Gastrocnemius medialis (tissue), 4 donors: ENCODE results near the gene PRPF18. TPM values are rescaled to one million over a fixed set of nuclear protein-coding genes. Genes with fewer than 3 reads are reported as not detected.

ENCODE experiments used
- ATAC-seq, 2 donors: fragments of 150-250 bp; one replicate each; pipeline ENCODE4 v1.9.1; 2016
- DNase-seq, 2 donors: peaks; one replicate each; pipeline ENCODE4 v3.0.0-alpha.2; 2019
- H3K27ac ChIP-seq, 4 donors: fragments of 200-600 bp; sonication (generic); 1 replicate in 1 of 4; 2 replicates in 3 of 4; pipeline ENCODE4 v1.5.1; 2016 to 2018; ENCODE audit warnings: mild to moderate bottlenecking in 2 of 4, moderate library complexity in 1 of 4
- H3K27me3 ChIP-seq, 3 donors: fragments of 200-600 bp; sonication (generic) in 2 of 3; 1 replicate in 1 of 3; 2 replicates in 2 of 3; pipeline versions ENCODE4 v1.5.1 to v1.6.0; 2016 to 2019; ENCODE audit warnings: mild to moderate bottlenecking in 1 of 3, moderate library complexity in 1 of 3
- H3K36me3 ChIP-seq, 2 donors: fragments of 200-600 bp; sonication (generic) in 1 of 2; one replicate each; pipeline ENCODE4 v1.5.1; 2017 to 2018
- H3K4me1 ChIP-seq, 2 donors: fragments of 200-600 bp; sonication (generic) in 1 of 2; one replicate each; pipeline ENCODE4 v1.5.1; 2016 to 2017; ENCODE audit warnings: mild to moderate bottlenecking in 2 of 2
- H3K4me3 ChIP-seq, 4 donors: fragments of 200-600 bp; sonication (generic) in 3 of 4; 1 replicate in 1 of 4; 2 replicates in 3 of 4; pipeline ENCODE4 v1.5.1; 2016 to 2019; ENCODE audit warnings: mild to moderate bottlenecking in 2 of 4
- H3K9me3 ChIP-seq, 3 donors: fragments of 200-600 bp; sonication (generic) in 2 of 3; 1 replicate in 1 of 3; 2 replicates in 2 of 3; pipeline ENCODE4 v1.5.1; 2016 to 2019
- POLR2A ChIP-seq, 2 donors: fragments of 450-650 bp; IDR thresholded peaks; one replicate each; pipeline ENCODE4 v1.6.1; 2017; ENCODE audit warnings: antibody characterized with exemption in 2 of 2, mild to moderate bottlenecking in 2 of 2, moderate library complexity in 2 of 2
- in situ Hi-C, 4 donors: fragments of 200-750 bp; cut with MboI; loops; one replicate each; pipeline versions ENCODE4 v1.15.0 to v1.8.0; 2017; ENCODE audit warnings: low sequenced_read_pairs in 4 of 4
- intact Hi-C: fragments of 100-400 bp; cut with DNase I; formaldehyde crosslinking; loops from one replicate; pipeline ENCODE4 v1.15.1; 2023; ENCODE audit warnings: low total_unique reads
- total RNA-seq, 4 donors: library from RNA; depleted of rRNA; stranded (reverse); fragments of >200 nt; gene quantifications; one replicate each; pipeline versions ENCODE4 v1.1.0 to v1.2.3, GENCODE V29; 2016
- TF ChIP-seq, protein P1 (sequence below), 5 experiments: fragments of 450-650 bp in 3 of 5; fragments of 200-600 bp in 2 of 5; sonication (generic) in 2 of 5; IDR thresholded peaks in 4 of 5; conservative IDR thresholded peaks in 1 of 5; 1 replicate in 4 of 5; 2 replicates in 1 of 5; pipeline ENCODE4 v1.5.1; 2016 to 2019; ENCODE audit warnings: antibody characterized with exemption in 5 of 5, mild to moderate bottlenecking in 3 of 5, moderate library complexity in 3 of 5

The PRPF18 gene
- total RNA-seq, 4 donors from 2014 or later: 21.3 to 35.4 (median 28.1) TPM

DNA sequence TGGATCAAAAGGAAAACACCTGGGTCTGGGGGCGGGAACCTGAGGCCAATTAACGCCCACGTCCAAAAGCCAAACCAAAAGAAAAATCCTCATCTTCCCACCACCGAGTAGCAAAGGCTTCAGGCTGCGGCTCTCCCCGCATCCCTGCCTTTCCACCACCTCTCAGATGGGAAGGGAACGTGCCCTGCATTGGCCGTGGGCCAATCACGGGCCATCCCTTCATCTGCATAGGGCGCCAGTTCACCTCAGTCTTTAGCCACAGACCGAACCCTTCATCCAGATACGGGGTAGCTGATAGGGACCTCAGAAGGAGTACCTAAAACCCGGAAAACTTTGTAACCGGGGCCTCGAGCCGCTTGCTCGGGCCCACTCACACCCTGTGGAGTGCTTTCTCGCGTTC lies 626 bp downstream of the PRPF18 start:
- Histone ChIP-seq H3K4me1 (peaks cover 20 to 30% of the 10 kb centered on the region in 2 donors), H3K36me3 (no peaks in the 10 kb centered on the region), H3K27me3 (peaks cover 0 to 5% (median 0%) of the 10 kb centered on the region in 3 donors), H3K27ac (peak overlapping the region; percentile 77 to 88 (median 82)), H3K9me3 (no peaks in the 10 kb centered on the region), H3K4me3 (peak overlapping the region; percentile 85 to 95 (median 91))
- ATAC-seq (peak in 1 of 2 donors; percentile 12), DNase-seq (peak in 1 of 2 donors; percentile 15)
- in situ Hi-C loops (loop anchor here in 1 of 4 donors (25.0 kb wide), 1 partner anchor 225 kb away; no protein-coding TSS in a partner anchor), intact Hi-C loops (loop anchor here (2.0 to 5.0 kb wide), 2 partner anchors 59 to 215 kb away; partner anchors contain the start of gene BEND7)
- no peak for TF ChIP-seq POLR2A (IDR thresholded peaks at IDR 0.05)
- TF ChIP-seq, protein P1, sequence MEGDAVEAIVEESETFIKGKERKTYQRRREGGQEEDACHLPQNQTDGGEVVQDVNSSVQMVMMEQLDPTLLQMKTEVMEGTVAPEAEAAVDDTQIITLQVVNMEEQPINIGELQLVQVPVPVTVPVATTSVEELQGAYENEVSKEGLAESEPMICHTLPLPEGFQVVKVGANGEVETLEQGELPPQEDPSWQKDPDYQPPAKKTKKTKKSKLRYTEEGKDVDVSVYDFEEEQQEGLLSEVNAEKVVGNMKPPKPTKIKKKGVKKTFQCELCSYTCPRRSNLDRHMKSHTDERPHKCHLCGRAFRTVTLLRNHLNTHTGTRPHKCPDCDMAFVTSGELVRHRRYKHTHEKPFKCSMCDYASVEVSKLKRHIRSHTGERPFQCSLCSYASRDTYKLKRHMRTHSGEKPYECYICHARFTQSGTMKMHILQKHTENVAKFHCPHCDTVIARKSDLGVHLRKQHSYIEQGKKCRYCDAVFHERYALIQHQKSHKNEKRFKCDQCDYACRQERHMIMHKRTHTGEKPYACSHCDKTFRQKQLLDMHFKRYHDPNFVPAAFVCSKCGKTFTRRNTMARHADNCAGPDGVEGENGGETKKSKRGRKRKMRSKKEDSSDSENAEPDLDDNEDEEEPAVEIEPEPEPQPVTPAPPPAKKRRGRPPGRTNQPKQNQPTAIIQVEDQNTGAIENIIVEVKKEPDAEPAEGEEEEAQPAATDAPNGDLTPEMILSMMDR (IDR thresholded peaks at IDR 0.05 in 4 of 5, conservative IDR thresholded peaks at IDR 0.05 in 1 of 5): no peak

DNA sequence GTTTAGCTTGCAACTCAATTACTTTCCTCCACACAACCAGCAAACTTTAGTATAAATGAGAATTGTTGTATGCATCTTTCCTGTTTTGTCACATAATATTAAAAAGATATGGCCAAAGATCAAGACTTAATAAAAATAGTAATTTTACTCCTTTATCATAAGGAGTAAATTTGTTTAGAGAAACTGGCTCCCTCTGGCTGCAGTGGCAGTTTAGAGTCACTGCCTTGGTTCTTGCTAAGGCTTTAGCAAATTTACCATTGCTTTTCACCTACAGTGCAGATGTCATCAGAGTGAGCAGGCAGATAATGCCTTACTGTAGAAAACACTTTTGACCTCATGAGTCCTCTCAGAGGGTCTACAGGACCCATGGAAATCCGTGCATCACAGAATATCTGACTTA lies 2.6 kb downstream of the PRPF18 start:
- Histone ChIP-seq H3K36me3 (no peaks in the 10 kb centered on the region), H3K27ac (no peak overlapping the region), H3K9me3 (no peaks in the 10 kb centered on the region), H3K27me3 (no peaks in the 10 kb centered on the region), H3K4me1 (peaks cover 20 to 33% of the 10 kb centered on the region in 2 donors), H3K4me3 (no peak overlapping the region)
- TF ChIP-seq, protein P1 (IDR thresholded peaks at IDR 0.05 in 4 of 5, conservative IDR thresholded peaks at IDR 0.05 in 1 of 5): no peak
- no peak for TF ChIP-seq POLR2A (IDR thresholded peaks at IDR 0.05)
- intact Hi-C loops: loop anchor here (5.0 kb wide), 1 partner anchor 217 kb away; no protein-coding TSS in a partner anchor
- in situ Hi-C loops: loop anchor here in 1 of 4 donors (25.0 kb wide), 1 partner anchor 227 kb away; no protein-coding TSS in a partner anchor
- no peak for ATAC-seq
- no peak for DNase-seq

DNA sequence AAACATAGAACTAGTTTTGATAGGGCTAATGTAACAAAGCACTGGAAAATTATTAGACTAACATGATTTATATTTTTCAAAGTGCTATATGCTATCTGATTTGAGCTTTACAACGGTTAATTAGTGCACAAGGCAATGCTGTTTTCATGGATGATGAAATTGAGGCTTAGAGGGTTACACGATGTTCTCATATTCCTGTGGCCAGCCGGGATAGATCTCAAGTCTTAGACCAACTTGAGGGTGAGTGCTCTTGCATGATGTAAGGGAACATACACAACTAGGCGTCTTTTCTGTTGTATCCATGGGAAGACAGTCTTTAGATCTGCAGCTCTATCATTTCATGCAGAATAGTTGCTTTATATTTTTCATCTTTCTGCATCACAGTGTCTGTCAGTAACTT lies 4.1 kb downstream of the PRPF18 start:
- no peaks in the 10 kb centered on the region for H3K27me3 ChIP-seq
- no peaks in the 10 kb centered on the region for H3K36me3 ChIP-seq
- H3K9me3 ChIP-seq: no peaks in the 10 kb centered on the region
- peak; percentile 34 to 51 for ATAC-seq
- TF ChIP-seq, protein P1 (IDR thresholded peaks at IDR 0.05 in 4 of 5, conservative IDR thresholded peaks at IDR 0.05 in 1 of 5): no peak
- TF ChIP-seq POLR2A (IDR thresholded peaks at IDR 0.05): no peak
- no peak overlapping the region for H3K27ac ChIP-seq
- intact Hi-C loops (no loop called here), in situ Hi-C loops (loop anchor here in 1 of 4 donors (25.0 kb wide), 1 partner anchor 229 kb away; no protein-coding TSS in a partner anchor)
- DNase-seq: no peak
- peaks cover 20 to 33% of the 10 kb centered on the region in 2 donors for H3K4me1 ChIP-seq
- no peak overlapping the region for H3K4me3 ChIP-seq

DNA sequence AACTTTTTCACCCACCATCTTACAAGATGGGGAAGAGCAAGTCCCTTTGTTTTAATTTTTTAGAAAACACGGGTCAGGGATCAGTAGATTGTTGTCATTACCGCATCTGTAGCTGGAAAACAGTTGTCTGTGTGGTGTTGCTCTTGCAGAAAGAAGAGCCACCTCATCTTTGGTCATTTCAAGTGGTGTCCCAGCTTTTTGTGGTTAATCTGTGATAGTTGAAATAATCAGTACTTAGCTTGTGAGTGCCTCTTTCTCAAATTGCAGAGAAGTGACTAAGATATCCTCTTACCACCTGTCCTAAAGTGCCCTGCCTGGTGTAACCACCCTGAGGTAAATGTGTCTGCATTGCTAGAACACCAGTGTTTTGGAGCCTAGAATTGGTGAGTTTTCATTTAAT lies 5.5 kb downstream of the PRPF18 start:
- H3K9me3 ChIP-seq: no peaks in the 10 kb centered on the region
- DNase-seq (no peak), ATAC-seq (peak in 1 of 2 donors; percentile 33)
- H3K36me3 ChIP-seq: no peaks in the 10 kb centered on the region
- intact Hi-C loops (no loop called here), in situ Hi-C loops (loop anchor here in 1 of 4 donors (25.0 kb wide), 1 partner anchor 230 kb away; no protein-coding TSS in a partner anchor)
- H3K27ac ChIP-seq: no peak overlapping the region
- no peak overlapping the region for H3K4me3 ChIP-seq
- peaks cover 20 to 33% of the 10 kb centered on the region in 2 donors for H3K4me1 ChIP-seq
- H3K27me3 ChIP-seq: no peaks in the 10 kb centered on the region
- TF ChIP-seq POLR2A (IDR thresholded peaks at IDR 0.05): no peak
- TF ChIP-seq, protein P1 (IDR thresholded peaks at IDR 0.05 in 4 of 5, conservative IDR thresholded peaks at IDR 0.05 in 1 of 5): no peak
